Right lobe of liver (tissue), 4 donors: ENCODE results near the gene ZDHHC14.

Experiments used
- POLR2A ChIP-seq: fragments of 450-650 bp; IDR thresholded peaks from one replicate; pipeline ENCODE4 v1.6.1; 2017; ENCODE audit warnings: antibody characterized with exemption, mild to moderate bottlenecking
- TF ChIP-seq, protein P1 (sequence below), 4 donors: fragments of 200-600 bp in 3 of 4; fragments of 450-650 bp in 1 of 4; IDR thresholded peaks; one replicate each; pipeline versions ENCODE4 v1.5.1 to v1.8.0; 2016 to 2022; ENCODE audit warnings: antibody characterized with exemption in 4 of 4, mild to moderate bottlenecking in 2 of 4
- donor health status: DM: no; HTN: no; CAD: no.
- donor health status: DM: no; HTN: no; CAD: no.
- donor health status: DM: no; HTN: yes; CAD: no.

DNA sequence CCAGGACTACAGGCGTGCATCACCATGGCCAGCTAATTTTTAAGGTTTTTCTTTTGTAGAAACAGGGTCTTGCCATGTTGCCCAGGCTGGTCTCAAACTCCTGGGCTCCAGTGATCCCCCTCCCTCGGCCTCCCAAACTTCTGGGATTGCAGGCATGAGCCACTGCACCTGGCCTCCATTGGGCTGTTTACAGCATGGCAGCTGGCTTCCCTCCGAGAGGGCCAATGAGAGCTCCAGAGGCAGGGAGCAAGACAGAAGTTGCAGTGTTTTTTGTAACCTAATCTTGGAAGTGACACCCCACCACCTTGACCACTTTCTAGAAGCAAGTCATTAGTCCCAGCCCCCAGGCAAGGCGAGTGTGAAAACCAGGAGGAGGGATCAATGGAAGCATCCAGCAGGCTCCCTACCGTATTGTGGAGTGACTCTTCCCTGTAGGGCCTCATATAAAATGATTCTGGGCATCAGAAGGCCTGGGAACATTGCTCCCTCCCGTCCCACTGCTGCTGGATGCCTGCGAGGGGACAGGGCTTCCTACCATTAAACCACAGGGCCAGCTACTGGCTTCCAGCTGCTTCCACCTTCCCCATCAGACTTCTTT, 144.4 kb downstream of the ZDHHC14 start:
- no peak for TF ChIP-seq POLR2A
- TF ChIP-seq, protein P1, sequence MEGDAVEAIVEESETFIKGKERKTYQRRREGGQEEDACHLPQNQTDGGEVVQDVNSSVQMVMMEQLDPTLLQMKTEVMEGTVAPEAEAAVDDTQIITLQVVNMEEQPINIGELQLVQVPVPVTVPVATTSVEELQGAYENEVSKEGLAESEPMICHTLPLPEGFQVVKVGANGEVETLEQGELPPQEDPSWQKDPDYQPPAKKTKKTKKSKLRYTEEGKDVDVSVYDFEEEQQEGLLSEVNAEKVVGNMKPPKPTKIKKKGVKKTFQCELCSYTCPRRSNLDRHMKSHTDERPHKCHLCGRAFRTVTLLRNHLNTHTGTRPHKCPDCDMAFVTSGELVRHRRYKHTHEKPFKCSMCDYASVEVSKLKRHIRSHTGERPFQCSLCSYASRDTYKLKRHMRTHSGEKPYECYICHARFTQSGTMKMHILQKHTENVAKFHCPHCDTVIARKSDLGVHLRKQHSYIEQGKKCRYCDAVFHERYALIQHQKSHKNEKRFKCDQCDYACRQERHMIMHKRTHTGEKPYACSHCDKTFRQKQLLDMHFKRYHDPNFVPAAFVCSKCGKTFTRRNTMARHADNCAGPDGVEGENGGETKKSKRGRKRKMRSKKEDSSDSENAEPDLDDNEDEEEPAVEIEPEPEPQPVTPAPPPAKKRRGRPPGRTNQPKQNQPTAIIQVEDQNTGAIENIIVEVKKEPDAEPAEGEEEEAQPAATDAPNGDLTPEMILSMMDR (IDR thresholded peaks at IDR 0.05), result no peak
